ENCODE results near the gene EPB41. TPM values are rescaled to one million over a fixed set of nuclear protein-coding genes. Genes with fewer than 3 reads are reported as not detected.
A peak's percentile ranks its signal among the peaks of the same experiment; 100 is the strongest.
"Not testable (repeated sequence)": the region's sequence is repeated elsewhere in the genome, so short reads cannot be mapped to it uniquely, and the experiment has no call there.

EPB41 gene
- total RNA-seq, 2 experiments from 2014 or later, result 94.5 to 95.4 TPM

- H3K27me3 Mint-ChIP-seq (ENCODE audit: low read depth), result no peaks in the 10 kb centered on the region
- DNase-seq (no peak), ATAC-seq (no peak)
- H3K4me3 Mint-ChIP-seq, result no peak overlapping the region
- no peaks in the 10 kb centered on the region for H3K9me3 Mint-ChIP-seq (ENCODE audit: insufficient read depth)
- H3K4me1 Mint-ChIP-seq (ENCODE audit: low read depth), result no peaks in the 10 kb centered on the region
- no peak overlapping the region for H3K27ac Mint-ChIP-seq
- H3K36me3 Mint-ChIP-seq (ENCODE audit: low read depth), result peaks cover 50% of the 10 kb centered on the region
- CTCF ChIA-PET, result no interaction called here
- POLR2A ChIA-PET, result no interaction called here
Observed at GRCh38 chr1:29144178-29144577, 229.8 kb downstream of the EPB41 start.

GRCh38 chr1:29145739-29146437, 231.5 kb downstream of the EPB41 start:
- no peaks in the 10 kb centered on the region for H3K27me3 Mint-ChIP-seq (ENCODE audit: low read depth)
- H3K27ac Mint-ChIP-seq, result peak overlapping the region; percentile 9
- ATAC-seq, result peak; percentile 19
- no peaks in the 10 kb centered on the region for H3K4me1 Mint-ChIP-seq (ENCODE audit: low read depth)
- CTCF ChIA-PET, result no interaction called here
- peaks cover 66% of the 10 kb centered on the region for H3K36me3 Mint-ChIP-seq (ENCODE audit: low read depth)
- H3K4me3 Mint-ChIP-seq, result no peak overlapping the region
- POLR2A ChIA-PET, result interaction anchor here (0.5 kb wide), 1 partner anchor 158 kb away, joined by 4 read pairs; no protein-coding TSS in a partner anchor
- no peak for DNase-seq
- H3K9me3 Mint-ChIP-seq (ENCODE audit: insufficient read depth), result no peaks in the 10 kb centered on the region

GRCh38 chr1:29148656-29149491, 234.5 kb downstream of the EPB41 start:
- ATAC-seq, result no peak
- no peak overlapping the region for H3K27ac Mint-ChIP-seq
- H3K9me3 Mint-ChIP-seq (ENCODE audit: insufficient read depth), result no peaks in the 10 kb centered on the region
- POLR2A ChIA-PET, result no interaction called here
- CTCF ChIA-PET, result interaction anchor here (1.2 kb wide), 1 partner anchor 272 kb away, joined by 3 read pairs; no protein-coding TSS in a partner anchor
- no peaks in the 10 kb centered on the region for H3K4me1 Mint-ChIP-seq (ENCODE audit: low read depth)
- peaks cover 80% of the 10 kb centered on the region for H3K36me3 Mint-ChIP-seq (ENCODE audit: low read depth)
- no peak for DNase-seq
- no peak overlapping the region for H3K4me3 Mint-ChIP-seq
- no peaks in the 10 kb centered on the region for H3K27me3 Mint-ChIP-seq (ENCODE audit: low read depth)

GRCh38 chr1:29150346-29150745, 236.0 kb downstream of the EPB41 start:
- H3K4me1 Mint-ChIP-seq (ENCODE audit: low read depth); H3K27ac Mint-ChIP-seq; DNase-seq; ATAC-seq; POLR2A ChIA-PET; H3K9me3 Mint-ChIP-seq (ENCODE audit: insufficient read depth); H3K4me3 Mint-ChIP-seq; H3K27me3 Mint-ChIP-seq (ENCODE audit: low read depth): not testable (repeated sequence)
- H3K36me3 Mint-ChIP-seq (ENCODE audit: low read depth), result peaks cover 87% of the 10 kb centered on the region
- CTCF ChIA-PET, result interaction anchor here (1.1 kb wide), 1 partner anchor 10 kb away, joined by 3 read pairs; no protein-coding TSS in a partner anchor

- POLR2A ChIA-PET, result no interaction called here
Observed at GRCh38 chr1:29152046-29152805, 237.9 kb downstream of the EPB41 start.

GRCh38 chr1:29156543-29157268, 242.3 kb downstream of the EPB41 start:
- no peak for DNase-seq
- ATAC-seq, result no peak
- ChIA-PET CTCF (interaction anchor here (1.2 to 1.4 kb wide), 2 partner anchors 46 to 372 kb away, joined by 3 read pairs; no protein-coding TSS in a partner anchor), POLR2A (interaction anchor here (0.9 kb wide), 1 partner anchor 10 kb away, joined by 3 read pairs; no protein-coding TSS in a partner anchor)
- H3K4me3 Mint-ChIP-seq, result no peak overlapping the region
- peaks cover 10% of the 10 kb centered on the region for H3K4me1 Mint-ChIP-seq (ENCODE audit: low read depth)
- H3K27ac Mint-ChIP-seq, result peak overlapping the region; percentile 34
- no peaks in the 10 kb centered on the region for H3K9me3 Mint-ChIP-seq (ENCODE audit: insufficient read depth)
- H3K36me3 Mint-ChIP-seq (ENCODE audit: low read depth), result peaks cover 72% of the 10 kb centered on the region
- no peaks in the 10 kb centered on the region for H3K27me3 Mint-ChIP-seq (ENCODE audit: low read depth)

More at GRCh38 chr1:29152046-29152805, 237.9 kb downstream of the EPB41 start:
- Mint-ChIP-seq H3K27ac (no peak overlapping the region), H3K4me1 (ENCODE audit: low read depth) (no peaks in the 10 kb centered on the region), H3K27me3 (ENCODE audit: low read depth) (no peaks in the 10 kb centered on the region), H3K36me3 (ENCODE audit: low read depth) (peaks cover 86% of the 10 kb centered on the region), H3K4me3 (no peak overlapping the region), H3K9me3 (ENCODE audit: insufficient read depth) (no peaks in the 10 kb centered on the region)
- CTCF ChIA-PET, result interaction anchor here (1.4 to 1.5 kb wide), 2 partner anchors 18 to 50 kb away, joined by 3 to 6 read pairs; no protein-coding TSS in a partner anchor
- DNase-seq, result no peak
- no peak for ATAC-seq

- ATAC-seq, result no peak
- H3K4me1 Mint-ChIP-seq (ENCODE audit: low read depth), result peaks cover 12% of the 10 kb centered on the region
- no peaks in the 10 kb centered on the region for H3K27me3 Mint-ChIP-seq (ENCODE audit: low read depth)
- H3K36me3 Mint-ChIP-seq (ENCODE audit: low read depth), result peaks cover 66% of the 10 kb centered on the region
- POLR2A ChIA-PET, result interaction anchor here (0.9 kb wide), 1 partner anchor 9 kb away, joined by 3 read pairs; no protein-coding TSS in a partner anchor
- CTCF ChIA-PET, result interaction anchor here (1.2 to 1.4 kb wide), 2 partner anchors 45 to 372 kb away, joined by 3 read pairs; no protein-coding TSS in a partner anchor
- no peak for DNase-seq
- no peak overlapping the region for H3K4me3 Mint-ChIP-seq
- H3K9me3 Mint-ChIP-seq (ENCODE audit: insufficient read depth), result no peaks in the 10 kb centered on the region
- H3K27ac Mint-ChIP-seq, result no peak overlapping the region
Observed at GRCh38 chr1:29157269-29157601, 242.9 kb downstream of the EPB41 start.

GRCh38 chr1:29159773-29160172, 245.4 kb downstream of the EPB41 start:
- Mint-ChIP-seq H3K27me3 (ENCODE audit: low read depth) (no peaks in the 10 kb centered on the region), H3K4me1 (ENCODE audit: low read depth) (peaks cover 29% of the 10 kb centered on the region), H3K27ac (no peak overlapping the region), H3K9me3 (ENCODE audit: insufficient read depth) (no peaks in the 10 kb centered on the region), H3K36me3 (ENCODE audit: low read depth) (peaks cover 65% of the 10 kb centered on the region), H3K4me3 (no peak overlapping the region)
- DNase-seq, result no peak
- ATAC-seq, result no peak
- ChIA-PET CTCF (interaction anchor here (1.2 to 2.9 kb wide), 2 partner anchors 9 to 11 kb away, joined by 3 to 8 read pairs; no protein-coding TSS in a partner anchor), POLR2A (no interaction called here)

- POLR2A ChIA-PET, result interaction anchor here (1.3 kb wide), 1 partner anchor 18 kb away, joined by 4 read pairs; no protein-coding TSS in a partner anchor
Observed at GRCh38 chr1:29162025-29162424, 247.7 kb downstream of the EPB41 start.

GRCh38 chr1:29162476-29163138, 248.2 kb downstream of the EPB41 start:
- ChIA-PET CTCF (interaction anchor here (2.9 kb wide), 1 partner anchor 8 kb away, joined by 8 read pairs; no protein-coding TSS in a partner anchor), POLR2A (interaction anchor here (1.3 kb wide), 1 partner anchor 18 kb away, joined by 4 read pairs; no protein-coding TSS in a partner anchor)
- Mint-ChIP-seq H3K27me3 (ENCODE audit: low read depth) (no peaks in the 10 kb centered on the region), H3K36me3 (ENCODE audit: low read depth) (peaks cover 70% of the 10 kb centered on the region), H3K4me3 (no peak overlapping the region), H3K9me3 (ENCODE audit: insufficient read depth) (no peaks in the 10 kb centered on the region), H3K27ac (no peak overlapping the region), H3K4me1 (ENCODE audit: low read depth) (peaks cover 57% of the 10 kb centered on the region)
- DNase-seq, result no peak
- no peak for ATAC-seq

More at GRCh38 chr1:29162025-29162424, 247.7 kb downstream of the EPB41 start:
- Mint-ChIP-seq H3K27me3 (ENCODE audit: low read depth) (no peaks in the 10 kb centered on the region), H3K9me3 (ENCODE audit: insufficient read depth) (no peaks in the 10 kb centered on the region), H3K27ac (peak overlapping the region; percentile 46), H3K4me1 (ENCODE audit: low read depth) (peaks cover 51% of the 10 kb centered on the region), H3K36me3 (ENCODE audit: low read depth) (peaks cover 69% of the 10 kb centered on the region), H3K4me3 (no peak overlapping the region)
- ATAC-seq (no peak), DNase-seq (no peak)
- CTCF ChIA-PET, result interaction anchor here (2.9 kb wide), 1 partner anchor 9 kb away, joined by 8 read pairs; no protein-coding TSS in a partner anchor
